H9 (cell line): ENCODE measurements around the gene PIGS. TPM values are rescaled to one million over a fixed set of nuclear protein-coding genes. Genes with fewer than 3 reads are reported as not detected.

Experiments
- DNase-seq: peaks from one replicate; pipeline ENCODE4 v3.0.0-alpha.2; 2017
- H2AFZ ChIP-seq: one replicate; pipeline ENCODE4 v1.6.1; 2013; ENCODE audit warnings: mild to moderate bottlenecking, low read length, control low read depth, moderate library complexity
- H2AK5ac ChIP-seq: 2 replicates; pipeline ENCODE4 v1.6.1; 2013; ENCODE audit warnings: low read length, control low read depth, mixed read lengths; ENCODE audit not compliant: insufficient read length
- H2BK120ac ChIP-seq: one replicate; pipeline ENCODE4 v1.6.1; 2013; ENCODE audit warnings: low read depth, mild to moderate bottlenecking, low read length, control low read depth, inconsistent platforms; ENCODE audit not compliant: poor library complexity, severe bottlenecking
- H2BK12ac ChIP-seq: 2 replicates; pipeline ENCODE4 v1.6.1; 2013; ENCODE audit warnings: low read length, control low read depth, mixed read lengths, low read depth; ENCODE audit not compliant: insufficient read length
- H2BK15ac ChIP-seq: 2 replicates; pipeline ENCODE4 v1.6.1; 2013; ENCODE audit warnings: low read depth, low read length, control low read depth
- H2BK20ac ChIP-seq: one replicate; pipeline ENCODE4 v1.6.1; 2013; ENCODE audit warnings: low read depth, mild to moderate bottlenecking, low read length, control low read depth, inconsistent platforms; ENCODE audit not compliant: poor library complexity, severe bottlenecking
- H2BK5ac ChIP-seq: 2 replicates; pipeline ENCODE4 v1.6.1; 2013; ENCODE audit warnings: low read length, control low read depth, mixed read lengths; ENCODE audit not compliant: insufficient read length
- H3K14ac ChIP-seq: 2 replicates; pipeline ENCODE4 v1.6.1; 2013; ENCODE audit warnings: low read length, control low read depth; ENCODE audit not compliant: insufficient read depth
- H3K18ac ChIP-seq: 2 replicates; pipeline ENCODE4 v1.6.1; 2013; ENCODE audit warnings: low read depth, mild to moderate bottlenecking, mixed read lengths, low read length, control low read depth; ENCODE audit not compliant: insufficient read length
- H3K23ac ChIP-seq: 2 replicates; pipeline ENCODE4 v1.6.1; 2013; ENCODE audit warnings: low read length, control low read depth, mixed read lengths, low read depth; ENCODE audit not compliant: insufficient read length
- H3K23me2 ChIP-seq: 2 replicates; pipeline ENCODE4 v1.6.1; 2013; ENCODE audit warnings: low read depth, mild to moderate bottlenecking, mixed read lengths, low read length, control low read depth; ENCODE audit not compliant: insufficient read length, poor library complexity, severe bottlenecking
- H3K27ac ChIP-seq: 2 replicates; pipeline ENCODE4 v1.5.1; 2013; ENCODE audit warnings: low read length, control low read depth, mixed read lengths, low read depth; ENCODE audit not compliant: insufficient read length
- H3K27me3 ChIP-seq: 2 replicates; pipeline ENCODE4 v1.6.1; 2013; ENCODE audit warnings: low read length, control low read depth, inconsistent platforms; ENCODE audit not compliant: insufficient read depth
- H3K4ac ChIP-seq: 2 replicates; pipeline ENCODE4 v1.6.1; 2013; ENCODE audit warnings: low read depth, mild to moderate bottlenecking, control low read depth, inconsistent platforms, low read length, moderate library complexity
- H3K4me1 ChIP-seq: 2 replicates; pipeline ENCODE4 v1.6.1; 2013; ENCODE audit warnings: low read length, control low read depth, inconsistent platforms; ENCODE audit not compliant: insufficient read depth
- H3K4me2 ChIP-seq: 2 replicates; pipeline ENCODE4 v1.6.1; 2013; ENCODE audit warnings: low read length, control low read depth, mixed read lengths; ENCODE audit not compliant: insufficient read length, insufficient read depth
- H3K56ac ChIP-seq: 2 replicates; pipeline ENCODE4 v1.6.1; 2013; ENCODE audit warnings: low read depth, mild to moderate bottlenecking, mixed read lengths, low read length, control low read depth; ENCODE audit not compliant: insufficient read length
- H3K79me1 ChIP-seq: 2 replicates; pipeline ENCODE4 v1.6.1; 2013; ENCODE audit warnings: low read depth, mild to moderate bottlenecking, moderate library complexity, low read length, control low read depth, inconsistent platforms; ENCODE audit not compliant: insufficient read depth, poor library complexity, severe bottlenecking
- H3K79me2 ChIP-seq: 2 replicates; pipeline ENCODE4 v1.6.1; 2013; ENCODE audit warnings: low read length, control low read depth, inconsistent platforms; ENCODE audit not compliant: insufficient read depth
- H3K9ac ChIP-seq: 2 replicates; pipeline ENCODE4 v1.6.1; 2013; ENCODE audit warnings: low read length, control low read depth, mixed read lengths; ENCODE audit not compliant: insufficient read length; ENCODE audit errors: extremely low read depth
- H3K9me3 ChIP-seq: one replicate; pipeline ENCODE4 v1.6.1; 2013; ENCODE audit warnings: low read depth, low read length, inconsistent platforms; ENCODE audit not compliant: control insufficient read depth
- H3T11ph ChIP-seq: one replicate; pipeline ENCODE4 v1.6.1; 2013; ENCODE audit warnings: mild to moderate bottlenecking, low read length, control low read depth, inconsistent platforms
- H4K20me1 ChIP-seq: one replicate; pipeline ENCODE4 v1.6.1; 2013; ENCODE audit not compliant: control insufficient read depth, insufficient read length, insufficient read depth
- H4K5ac ChIP-seq: 2 replicates; pipeline ENCODE4 v1.6.1; 2013; ENCODE audit warnings: low read depth, mild to moderate bottlenecking, mixed read lengths, low read length, control low read depth; ENCODE audit not compliant: insufficient read length
- H4K8ac ChIP-seq: replicated peaks from 2 replicates; pipeline ENCODE4 v1.6.1; 2013; ENCODE audit warnings: low read length, control low read depth, mixed read lengths, low read depth; ENCODE audit not compliant: insufficient read length
- H4K91ac ChIP-seq: 2 replicates; pipeline ENCODE4 v1.6.1; 2013; ENCODE audit warnings: low read depth, mild to moderate bottlenecking, moderate library complexity, mixed read lengths, low read length, control low read depth; ENCODE audit not compliant: insufficient read length
- H3K27ac Mint-ChIP-seq, 3 experiments: 2 replicates in 2 of 3; 3 replicates in 1 of 3; pipeline ENCODE4 v1.8.0; 2020 to 2021; ENCODE audit warnings: mixed read lengths in 3 of 3, mild to moderate bottlenecking in 1 of 3, moderate library complexity in 1 of 3
- H3K27me3 Mint-ChIP-seq: 2 replicates; pipeline ENCODE4 v1.8.0; 2021; ENCODE audit warnings: low read depth, mild to moderate bottlenecking, moderate library complexity, mixed read lengths
- H3K36me3 Mint-ChIP-seq, 3 experiments: 2 replicates in 2 of 3; 3 replicates in 1 of 3; pipeline ENCODE4 v1.8.0; 2020 to 2021; ENCODE audit warnings: low read depth in 3 of 3, mixed read lengths in 3 of 3; ENCODE audit not compliant: insufficient read depth in 1 of 3
- H3K4me1 Mint-ChIP-seq, 2 experiments: 2 replicates each; pipeline ENCODE4 v1.8.0; 2020; ENCODE audit warnings: mixed read lengths in 2 of 2
- H3K4me3 Mint-ChIP-seq, 2 experiments: 2 replicates in 1 of 2; 3 replicates in 1 of 2; pipeline ENCODE4 v1.8.0; 2020 to 2021; ENCODE audit warnings: mild to moderate bottlenecking in 2 of 2, mixed read lengths in 2 of 2, moderate library complexity in 1 of 2
- H3K9me3 Mint-ChIP-seq, 2 experiments: 2 replicates in 1 of 2; 3 replicates in 1 of 2; pipeline ENCODE4 v1.8.0; 2020; ENCODE audit warnings: mild to moderate bottlenecking in 2 of 2, mixed read lengths in 2 of 2, moderate library complexity in 1 of 2
- WGBS: extraction: QIAGEN DNeasy Blood & Tissue Kit; methylation state at CpG from one replicate; pipeline ENCODE4 v1.1.7; 2013; ENCODE audit warnings: missing lambda C conversion rate, low lambda C conversion rate, mixed read lengths; ENCODE audit not compliant: insufficient read length; ENCODE audit errors: extremely low coverage; 5-methylcytosine and 5-hydroxymethylcytosine counted together
- total RNA-seq: library from RNA; stranded (reverse); gene quantifications from 2 replicates; pipeline ENCODE4 v1.2.1, GENCODE V29; 2021
- TF ChIP-seq, protein P1 (sequence below): fragments of 200-600 bp; sonication (generic); conservative IDR thresholded peaks from 3 replicates; pipeline ENCODE4 v1.8.0; 2021; ENCODE audit warnings: antibody characterized with exemption, mild to moderate bottlenecking

PIGS gene
- total RNA-seq, 1 experiment from 2014 or later: 45.8 TPM

DNA sequence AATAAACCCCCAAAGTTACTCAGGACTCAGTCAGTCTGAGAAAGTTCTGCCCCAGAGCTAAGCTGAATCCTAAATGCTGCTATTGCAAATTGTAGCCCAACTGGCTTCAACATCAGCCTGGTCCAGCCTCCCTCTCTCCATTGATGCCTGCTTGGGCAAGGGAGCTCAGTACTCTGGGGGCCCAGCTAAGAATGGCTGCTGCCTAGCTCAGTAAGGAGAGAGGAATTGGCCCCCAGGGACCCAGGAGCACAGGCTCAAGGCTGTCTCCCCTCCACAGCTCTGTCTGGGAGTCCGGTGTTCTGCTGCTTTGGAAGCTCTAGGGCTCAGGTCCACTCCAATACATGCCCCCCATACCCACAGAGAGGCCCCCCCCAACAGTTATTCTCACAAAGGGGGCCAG is 20.5 kb downstream of the PIGS start:
- no peaks in the 10 kb centered on the region; the same call in 1 of the 2 replicates for H3K79me2 ChIP-seq
- TF ChIP-seq, protein P1, sequence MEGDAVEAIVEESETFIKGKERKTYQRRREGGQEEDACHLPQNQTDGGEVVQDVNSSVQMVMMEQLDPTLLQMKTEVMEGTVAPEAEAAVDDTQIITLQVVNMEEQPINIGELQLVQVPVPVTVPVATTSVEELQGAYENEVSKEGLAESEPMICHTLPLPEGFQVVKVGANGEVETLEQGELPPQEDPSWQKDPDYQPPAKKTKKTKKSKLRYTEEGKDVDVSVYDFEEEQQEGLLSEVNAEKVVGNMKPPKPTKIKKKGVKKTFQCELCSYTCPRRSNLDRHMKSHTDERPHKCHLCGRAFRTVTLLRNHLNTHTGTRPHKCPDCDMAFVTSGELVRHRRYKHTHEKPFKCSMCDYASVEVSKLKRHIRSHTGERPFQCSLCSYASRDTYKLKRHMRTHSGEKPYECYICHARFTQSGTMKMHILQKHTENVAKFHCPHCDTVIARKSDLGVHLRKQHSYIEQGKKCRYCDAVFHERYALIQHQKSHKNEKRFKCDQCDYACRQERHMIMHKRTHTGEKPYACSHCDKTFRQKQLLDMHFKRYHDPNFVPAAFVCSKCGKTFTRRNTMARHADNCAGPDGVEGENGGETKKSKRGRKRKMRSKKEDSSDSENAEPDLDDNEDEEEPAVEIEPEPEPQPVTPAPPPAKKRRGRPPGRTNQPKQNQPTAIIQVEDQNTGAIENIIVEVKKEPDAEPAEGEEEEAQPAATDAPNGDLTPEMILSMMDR: no peak
- H3K9ac ChIP-seq: no peak overlapping the region
- H3K27me3 ChIP-seq: no peaks in the 10 kb centered on the region
- no peak overlapping the region for H2BK120ac ChIP-seq
- H2BK5ac ChIP-seq: no peak overlapping the region
- H3K23me2 ChIP-seq: peaks cover 5% of the 10 kb centered on the region
- H3K14ac ChIP-seq: no peak overlapping the region
- H3K4me1 Mint-ChIP-seq: peaks cover 22 to 49% of the 10 kb centered on the region in 2 experiments
- no peak overlapping the region for H3K27ac ChIP-seq
- H3K4me2 ChIP-seq: no peak overlapping the region
- WGBS: no CpG with 5 or more reads among the region's 1 CpG
- no peak overlapping the region for H3K18ac ChIP-seq
- peaks cover 4% of the 10 kb centered on the region for H3K27me3 Mint-ChIP-seq
- H3K27ac Mint-ChIP-seq: no peak overlapping the region
- no peak overlapping the region for H3K56ac ChIP-seq
- H2AFZ ChIP-seq: no peak overlapping the region
- no peak overlapping the region for H2AK5ac ChIP-seq
- H2BK12ac ChIP-seq: no peak overlapping the region
- no peak overlapping the region for H2BK15ac ChIP-seq
- H3K79me1 ChIP-seq: no peaks in the 10 kb centered on the region
- H4K20me1 ChIP-seq: no peaks in the 10 kb centered on the region
- H4K91ac ChIP-seq: no peak overlapping the region
- no peak overlapping the region for H3K4ac ChIP-seq
- no peak overlapping the region for H4K8ac ChIP-seq
- H3T11ph ChIP-seq: no peak overlapping the region
- peak overlapping the region; percentile 86 to 94; a peak in 4 of 5 replicates for H3K4me3 Mint-ChIP-seq
- DNase-seq: no peak
- H3K9me3 ChIP-seq: no peaks in the 10 kb centered on the region
- H3K9me3 Mint-ChIP-seq: no peaks in the 10 kb centered on the region
- no peaks in the 10 kb centered on the region for H3K4me1 ChIP-seq
- H4K5ac ChIP-seq: no peak overlapping the region
- H3K23ac ChIP-seq: no peak overlapping the region
- peaks cover 9 to 25% (median 23%) of the 10 kb centered on the region in 3 experiments; a peak in 6 of 7 replicates for H3K36me3 Mint-ChIP-seq
- H2BK20ac ChIP-seq: no peak overlapping the region
